ENCODE results near the gene ADAMTS17.

DNA sequence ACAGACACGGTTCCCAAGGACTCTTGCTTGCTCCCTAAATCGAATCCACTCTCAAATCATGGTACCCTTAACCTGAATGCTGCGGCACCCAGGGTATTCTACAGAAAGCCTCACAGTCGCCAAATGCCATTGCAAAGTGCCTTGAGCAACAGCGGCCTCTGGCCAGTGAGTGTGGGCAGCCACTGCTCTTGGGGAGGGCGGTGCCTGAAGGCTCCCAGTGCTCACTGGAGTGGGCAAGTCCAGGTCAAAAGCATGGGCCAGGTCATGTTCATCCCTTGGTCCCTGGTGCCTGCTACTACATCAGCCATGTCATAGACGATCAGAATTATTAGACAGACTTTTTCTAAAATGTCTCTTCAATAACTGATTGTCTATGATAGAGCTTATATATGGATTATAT lies 82.5 kb downstream of the ADAMTS17 start:
- TF ChIP-seq POLR2A (IDR thresholded peaks at IDR 0.05; ENCODE audit: low read length) (no peak), GATA1 (IDR thresholded peaks at IDR 0.05; ENCODE audit: low read depth, low read length) (no peak)
